ENCODE data around the gene EFNA5.
"Not testable (repeated sequence)": the region's sequence is repeated elsewhere in the genome, so short reads cannot be mapped to it uniquely, and the experiment has no call there.

The EFNA5 gene

DNA sequence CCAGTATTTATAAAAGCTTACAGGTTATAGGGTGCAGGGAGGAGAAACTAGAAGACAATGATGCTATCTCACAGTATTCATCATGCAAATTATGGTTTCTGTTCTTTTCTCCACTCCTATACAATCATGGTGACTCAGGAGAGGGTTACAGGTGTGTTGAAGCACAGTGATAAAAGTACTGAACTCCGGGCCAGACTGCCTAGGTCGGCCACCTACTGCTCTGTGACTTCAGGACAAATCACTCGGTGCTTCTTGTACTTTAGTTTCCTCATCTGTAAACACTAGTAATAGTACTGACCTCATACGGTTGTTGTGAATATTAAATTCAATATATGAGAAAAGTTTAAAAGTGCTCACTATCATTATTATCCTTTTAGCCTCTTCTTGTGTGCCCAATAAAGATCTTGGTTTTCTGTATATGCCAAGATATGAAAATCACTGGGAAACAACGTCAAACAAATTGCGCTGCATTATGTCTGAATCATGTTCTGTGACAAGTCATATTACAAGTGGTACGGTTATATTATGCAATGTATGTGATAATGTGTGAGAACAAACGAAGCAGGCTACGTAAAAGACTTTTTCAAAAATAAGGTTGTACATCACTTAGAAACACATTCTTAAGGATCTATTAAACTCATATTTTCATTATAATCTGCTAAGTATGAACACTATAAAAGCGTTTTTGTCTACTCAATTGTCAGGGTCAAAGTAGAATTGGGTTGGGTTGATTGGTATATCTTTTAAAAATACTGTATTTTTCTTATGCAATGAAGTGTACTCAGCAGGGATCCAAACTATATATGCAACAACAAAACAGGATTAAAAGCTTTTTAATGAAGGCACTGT, 153.3 kb downstream of the EFNA5 start:
- no peak for DNase-seq (ENCODE audit: low read depth)

DNA sequence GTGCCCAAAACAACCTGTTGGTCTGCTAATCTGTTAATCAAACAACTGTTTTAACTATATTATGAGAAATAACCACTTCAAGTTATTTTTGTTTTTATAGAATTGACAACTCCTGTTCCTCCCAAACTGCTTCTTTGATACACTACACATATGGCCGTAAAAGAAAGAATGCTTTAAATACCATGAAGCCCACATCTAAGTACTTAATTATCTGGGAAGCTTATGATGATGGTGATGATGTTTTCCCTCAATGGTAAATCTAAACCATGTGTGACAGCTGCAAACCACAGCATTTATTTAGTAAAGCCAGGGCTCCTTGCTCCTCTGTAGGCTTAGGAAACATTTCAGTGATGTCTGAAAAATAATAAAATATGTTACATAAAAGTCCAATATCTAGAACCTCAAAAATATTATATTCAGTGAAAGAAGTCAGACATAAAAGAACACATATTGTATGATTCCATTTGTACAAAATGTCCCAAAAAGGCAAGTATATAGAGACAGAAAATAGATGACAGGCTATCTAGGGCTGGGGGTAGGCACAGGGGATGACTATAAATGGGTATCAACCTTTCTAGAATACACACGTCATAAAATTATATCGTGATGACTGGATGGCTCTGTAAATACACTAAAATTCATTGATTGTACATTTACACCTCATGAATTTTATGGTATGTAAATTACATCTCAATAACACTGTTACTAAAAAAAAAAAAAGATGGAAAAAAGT, 154.1 kb downstream of the EFNA5 start:
- DNase-seq (ENCODE audit: low read depth) = peak; percentile 36

GRCh38 chr5:107515521-107516080, 155.1 kb downstream of the EFNA5 start:
- no peak for DNase-seq (ENCODE audit: low read depth)

DNA sequence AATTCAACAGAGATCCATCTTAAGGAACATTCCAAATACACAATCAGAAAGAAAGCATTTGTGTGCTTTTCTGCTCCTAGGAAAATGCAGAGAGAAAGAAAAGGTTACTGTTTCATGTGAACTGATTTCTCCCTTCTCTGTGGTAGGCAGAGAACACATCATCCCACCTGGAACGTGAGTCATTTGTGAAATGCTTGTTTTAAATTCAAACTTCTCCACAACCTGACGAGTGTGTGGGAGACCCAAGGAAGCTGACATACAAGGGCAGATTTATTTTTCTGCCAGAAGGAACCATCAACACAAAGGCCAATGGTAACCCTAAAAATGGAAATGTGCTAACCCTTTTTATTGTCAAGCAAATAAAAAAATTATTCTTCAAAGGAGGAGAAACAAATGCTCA, 156.4 kb downstream of the EFNA5 start:
- no peak for DNase-seq (ENCODE audit: low read depth)

- no peak for DNase-seq (ENCODE audit: low read depth)
These were observed 157.2 kb downstream of the EFNA5 start for GRCh38 chr5:107513337-107514085.

GRCh38 chr5:107512029-107512428, 158.7 kb downstream of the EFNA5 start:
- no peak for DNase-seq (ENCODE audit: low read depth)

DNA sequence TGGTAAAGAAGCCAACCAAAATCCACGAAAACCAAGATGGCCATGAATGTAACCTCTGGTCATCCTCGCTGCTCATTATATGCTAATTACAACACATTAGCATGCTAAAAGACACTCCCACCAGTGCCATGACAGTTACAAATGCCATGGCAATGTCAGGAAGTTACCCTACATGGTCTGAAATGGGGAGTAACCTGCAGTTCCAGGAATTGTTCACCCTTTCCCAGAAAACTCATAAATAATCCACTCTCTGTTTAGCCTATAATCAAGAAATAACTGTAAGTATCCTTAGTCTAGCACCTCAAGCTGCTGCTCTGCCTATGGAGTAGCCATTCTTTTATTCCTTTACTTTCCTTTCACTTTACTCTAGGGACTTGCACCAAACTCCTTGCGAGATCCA, 160.6 kb downstream of the EFNA5 start:
- no peak for DNase-seq (ENCODE audit: low read depth)

DNA sequence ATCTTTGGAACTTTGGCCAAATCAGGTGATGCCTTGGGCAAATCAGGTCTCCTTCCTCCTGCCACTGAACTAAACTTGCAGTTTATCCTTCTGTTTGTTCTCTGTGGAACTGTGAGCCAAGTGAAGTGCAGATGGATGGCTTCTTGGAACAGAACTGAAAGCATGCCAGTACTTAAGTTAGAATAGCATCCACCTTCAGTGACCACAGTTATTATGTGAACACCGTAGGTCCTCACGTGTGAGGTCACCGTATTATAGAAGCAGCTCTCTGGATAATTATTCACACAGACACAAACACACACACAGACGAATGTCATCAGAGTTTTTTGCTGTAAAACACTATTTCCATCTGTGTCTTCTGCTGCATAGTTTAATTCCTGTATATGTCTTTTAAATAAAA, 162.6 kb downstream of the EFNA5 start:
- DNase-seq (ENCODE audit: low read depth) = no peak

- DNase-seq (ENCODE audit: low read depth) = no peak
These were observed 164.8 kb downstream of the EFNA5 start for GRCh38 chr5:107505763-107506534.

DNA sequence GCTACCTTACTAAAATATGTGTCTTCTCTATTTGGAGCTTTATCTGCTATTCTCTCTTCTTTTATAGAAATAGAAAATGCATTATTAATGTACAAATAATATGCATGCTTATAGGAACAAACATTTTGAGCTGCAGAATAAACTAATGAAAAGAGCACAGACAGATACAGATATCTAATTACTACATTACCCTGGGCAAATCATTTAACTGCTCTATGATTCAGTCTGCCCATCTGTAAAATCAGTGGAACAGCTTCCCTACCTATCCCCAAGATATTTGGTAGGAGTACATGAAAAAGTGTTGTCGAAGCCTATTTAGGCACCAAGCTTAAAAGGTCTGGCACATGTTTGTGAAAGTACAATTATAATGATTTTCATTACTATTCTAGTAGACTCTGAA, 166.3 kb downstream of the EFNA5 start:
- no peak for DNase-seq (ENCODE audit: low read depth)

GRCh38 chr5:107502676-107503060, 168.1 kb downstream of the EFNA5 start:
- no peak for DNase-seq (ENCODE audit: low read depth)

- no peak for DNase-seq (ENCODE audit: low read depth)
These were observed 168.6 kb downstream of the EFNA5 start for GRCh38 chr5:107501965-107502675.

DNA sequence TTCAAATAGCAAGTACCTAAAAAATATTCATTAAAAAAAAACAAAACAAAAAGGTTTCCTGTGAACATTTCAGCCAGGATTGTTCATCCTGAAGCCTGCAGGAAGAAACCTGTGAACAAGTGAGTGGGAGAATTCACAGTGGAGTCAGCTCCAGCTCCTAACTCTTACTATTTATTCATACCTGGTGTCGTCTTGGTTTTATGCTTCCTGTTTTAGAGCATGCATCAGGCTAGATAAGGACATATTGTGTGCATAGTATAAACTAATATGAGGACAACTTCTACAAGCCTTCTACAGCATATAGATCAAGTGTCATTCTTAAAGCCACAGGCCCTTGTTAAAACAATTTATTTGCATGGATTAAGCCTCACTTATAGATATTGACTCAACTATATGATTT, 169.9 kb downstream of the EFNA5 start:
- no peak for DNase-seq (ENCODE audit: low read depth)

DNA sequence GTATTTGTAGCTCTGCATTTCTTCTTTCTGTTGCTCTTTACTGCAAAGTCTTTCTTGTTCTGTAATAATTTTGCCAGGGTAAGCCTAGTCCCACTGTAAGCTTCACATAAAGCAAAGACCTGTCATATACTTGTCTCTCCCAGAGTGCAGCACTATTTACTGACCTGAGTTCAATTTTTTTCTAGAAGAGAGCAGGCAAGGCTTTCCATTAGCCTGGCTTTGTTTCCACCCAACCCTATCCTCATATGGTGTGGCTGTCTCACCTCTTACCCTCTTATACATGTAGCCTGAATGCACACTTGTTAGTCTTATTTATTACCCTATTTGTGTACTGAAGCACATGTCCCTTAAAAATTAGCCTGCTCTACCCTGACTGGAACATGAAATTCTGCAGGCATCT, 170.4 kb downstream of the EFNA5 start:
- no peak for DNase-seq (ENCODE audit: low read depth)

- no peak for DNase-seq (ENCODE audit: low read depth)
These were observed 171.0 kb downstream of the EFNA5 start for GRCh38 chr5:107499776-107500175.

DNA sequence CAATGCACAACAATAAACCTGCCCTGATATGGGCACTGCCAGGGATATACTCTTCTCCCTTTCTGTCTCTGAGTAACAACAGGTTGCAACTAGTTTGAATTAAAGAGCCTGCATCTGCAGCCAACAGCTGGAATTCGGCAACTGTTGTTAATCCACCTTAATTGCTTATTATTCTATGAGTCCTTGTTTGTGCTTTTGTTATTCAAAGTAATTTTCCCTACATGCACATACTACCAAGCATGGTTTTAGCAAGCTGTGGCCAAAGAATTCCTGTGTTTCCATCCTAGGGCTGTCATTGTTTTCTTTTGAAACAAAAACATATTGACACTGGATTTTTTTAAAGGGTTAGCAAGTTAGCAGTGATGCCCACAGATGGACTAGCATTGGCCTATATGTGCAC, 171.5 kb downstream of the EFNA5 start:
- no peak for DNase-seq (ENCODE audit: low read depth)

DNA sequence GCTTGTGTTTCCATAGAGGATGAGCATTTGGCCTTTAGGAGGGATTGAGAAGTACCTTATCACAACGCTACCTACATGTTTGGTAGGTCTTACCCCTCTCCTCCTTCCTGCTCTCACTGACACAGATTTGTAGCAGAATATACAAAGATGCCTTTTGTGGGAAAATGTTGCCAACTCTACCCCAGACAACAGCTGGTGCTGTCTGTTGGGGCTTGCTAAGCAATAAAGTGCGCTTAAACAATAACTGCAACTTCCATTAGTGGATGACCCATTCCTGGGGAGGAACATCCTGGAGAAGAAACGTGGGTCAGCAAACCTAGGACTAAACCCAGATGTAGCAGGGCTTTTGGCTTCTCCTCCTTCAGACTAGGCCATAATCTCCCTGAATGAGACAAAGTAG, 174.3 kb downstream of the EFNA5 start:
- no peak for DNase-seq (ENCODE audit: low read depth)

GRCh38 chr5:107494129-107494528, 176.6 kb downstream of the EFNA5 start:
- DNase-seq (ENCODE audit: low read depth) = not testable (repeated sequence)

GRCh38 chr5:107487056-107487542, 183.6 kb downstream of the EFNA5 start:
- no peak for DNase-seq (ENCODE audit: low read depth)

- peak; percentile 53 for DNase-seq (ENCODE audit: low read depth)
These were observed 184.2 kb downstream of the EFNA5 start for GRCh38 chr5:107486489-107486888.

DNA sequence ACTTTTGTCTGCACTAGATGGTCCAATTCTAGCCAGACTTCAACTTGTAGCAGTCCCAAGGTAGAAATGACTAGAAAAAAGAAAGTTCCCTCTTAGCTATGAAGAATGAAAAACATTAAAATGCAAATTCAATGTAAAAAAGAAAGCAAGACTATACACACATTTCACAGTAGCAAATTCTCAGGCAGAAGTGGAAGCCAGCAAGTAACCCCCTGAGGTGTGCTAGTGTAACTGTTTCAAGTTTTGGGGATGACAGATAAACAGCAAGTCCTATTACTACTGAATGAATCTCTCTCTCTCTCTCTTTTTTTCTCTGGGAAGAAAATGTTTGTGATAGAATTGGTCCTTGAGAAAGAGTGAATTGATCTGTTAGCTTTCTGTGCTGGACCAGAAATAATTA, 185.6 kb downstream of the EFNA5 start:
- DNase-seq (ENCODE audit: low read depth) = no peak

Measured in non-pigmented ciliary epithelial cell (primary cell).